ENCODE measurements around the gene IRF2. TPM values are rescaled to one million over a fixed set of nuclear protein-coding genes. Genes with fewer than 3 reads are reported as not detected.

The IRF2 gene
- total and polyA plus RNA-seq, 2 of the 8 experiments (the other 6 are each of a cell fraction or from before 2014, with no cell fraction given) = 13.8 to 17.0 TPM

- FAIRE-seq (no peak), DNase-seq (ENCODE audit: low read depth in 1 of 2, low spot score in 2 of 2) (no peak)
- no peaks in the 10 kb centered on the region for H3K27me3 ChIP-seq (replicated peaks in 1 of 4; ENCODE audit: control insufficient read depth in 3 of 4, extremely low read depth in 1 of 4, insufficient read depth in 3 of 4, low read length in 3 of 4)
- no peak overlapping the region for H3K9ac ChIP-seq (replicated peaks in 1 of 4; ENCODE audit: extremely low read depth in 1 of 4, low read depth in 3 of 4, low read length in 3 of 4)
- H3K79me1 ChIP-seq (ENCODE audit: low read depth, low read length) = no peaks in the 10 kb centered on the region
- H3K18ac ChIP-seq (ENCODE audit: extremely low read depth, low read length) = no peak overlapping the region
- H4K5ac ChIP-seq (ENCODE audit: insufficient read length, low read depth, low read length) = no peak overlapping the region
- no peak overlapping the region for H4K8ac ChIP-seq (ENCODE audit: extremely low read depth, insufficient read depth, low read length)
- no peak overlapping the region for H3K27ac ChIP-seq (ENCODE audit: low read depth, low read length)
- H3K36me3 ChIP-seq (ENCODE audit: control insufficient read depth in 2 of 4, insufficient read depth in 4 of 4, low read length in 3 of 4) = no peaks in the 10 kb centered on the region
- no peak overlapping the region for H3K4ac ChIP-seq (replicated peaks; ENCODE audit: insufficient read length, low read depth, low read length)
- H3K56ac ChIP-seq (replicated peaks; ENCODE audit: insufficient read length, low read depth, low read length) = no peak overlapping the region
- no peaks in the 10 kb centered on the region for H3K23me2 ChIP-seq (ENCODE audit: low read depth, low read length)
- no peak overlapping the region for H2BK20ac ChIP-seq (ENCODE audit: low read length)
- no peak overlapping the region for H2BK120ac ChIP-seq (replicated peaks; ENCODE audit: low read depth, low read length)
- H2AK5ac ChIP-seq (ENCODE audit: low read depth, low read length) = no peak overlapping the region
- POLR2A ChIA-PET (ENCODE audit: partially characterized antibody) = no interaction called here
- H2BK5ac ChIP-seq (ENCODE audit: low read depth, low read length) = no peak overlapping the region
- H4K20me1 ChIP-seq (replicated peaks in 1 of 2; ENCODE audit: control insufficient read depth in 1 of 2, insufficient read depth in 2 of 2, low read length in 2 of 2) = no peaks in the 10 kb centered on the region
- no peak overlapping the region for H3K4me3 ChIP-seq (ENCODE audit: extremely low read depth in 1 of 4, insufficient read depth in 2 of 4, low read depth in 3 of 4, low read length in 4 of 4)
- no peak overlapping the region for H4K91ac ChIP-seq (replicated peaks; ENCODE audit: insufficient read length, low read length)
- CTCF ChIA-PET (ENCODE audit: partially characterized antibody) = interaction anchor here (1.1 to 2.1 kb wide), 4 partner anchors 9 to 95 kb away, joined by 3 to 7 read pairs (median 6); no protein-coding TSS in a partner anchor
- H2BK15ac ChIP-seq (ENCODE audit: low read length) = no peak overlapping the region
- no peaks in the 10 kb centered on the region for H3K9me3 ChIP-seq (ENCODE audit: insufficient read depth in 2 of 2, low read depth in 1 of 2, low read length in 1 of 2)
- H2BK12ac ChIP-seq (ENCODE audit: low read depth, low read length) = no peak overlapping the region
- H3K4me1 ChIP-seq (replicated peaks in 1 of 4; ENCODE audit: control insufficient read depth in 3 of 4, insufficient read depth in 4 of 4, low read length in 3 of 4) = peaks cover 0 to 9% (median 2%) of the 10 kb centered on the region in 4 experiments; a peak in 3 of 7 replicates
- no peak overlapping the region for H3K14ac ChIP-seq (ENCODE audit: insufficient read length)
- H3K79me2 ChIP-seq (ENCODE audit: control insufficient read depth in 1 of 2, insufficient read depth in 2 of 2, low read length in 2 of 2) = no peaks in the 10 kb centered on the region
- H2AFZ ChIP-seq (ENCODE audit: low read length) = no peak overlapping the region
- 81% methylated on average over 5 of the region's 5 CpGs; no CpG with 5 or more reads in 1 of the 2 experiments for WGBS, 2 experiments (ENCODE audit: extremely low coverage in 1 of 2, insufficient coverage in 1 of 2, insufficient read length in 1 of 2, insufficient replicate concordance in 2 of 2, low coverage in 1 of 2, low lambda C conversion rate in 2 of 2, missing lambda C conversion rate in 1 of 2)
- no peak overlapping the region; a peak in 1 of 4 replicates for H3K4me2 ChIP-seq (ENCODE audit: insufficient read depth in 1 of 2, low read depth in 2 of 2, low read length in 2 of 2)
- H3K23ac ChIP-seq (ENCODE audit: insufficient read length) = no peak overlapping the region
- TF ChIP-seq BACH1 (IDR thresholded peaks at IDR 0.05; ENCODE audit: low read length) = no peak
- TF ChIP-seq, protein P1, sequence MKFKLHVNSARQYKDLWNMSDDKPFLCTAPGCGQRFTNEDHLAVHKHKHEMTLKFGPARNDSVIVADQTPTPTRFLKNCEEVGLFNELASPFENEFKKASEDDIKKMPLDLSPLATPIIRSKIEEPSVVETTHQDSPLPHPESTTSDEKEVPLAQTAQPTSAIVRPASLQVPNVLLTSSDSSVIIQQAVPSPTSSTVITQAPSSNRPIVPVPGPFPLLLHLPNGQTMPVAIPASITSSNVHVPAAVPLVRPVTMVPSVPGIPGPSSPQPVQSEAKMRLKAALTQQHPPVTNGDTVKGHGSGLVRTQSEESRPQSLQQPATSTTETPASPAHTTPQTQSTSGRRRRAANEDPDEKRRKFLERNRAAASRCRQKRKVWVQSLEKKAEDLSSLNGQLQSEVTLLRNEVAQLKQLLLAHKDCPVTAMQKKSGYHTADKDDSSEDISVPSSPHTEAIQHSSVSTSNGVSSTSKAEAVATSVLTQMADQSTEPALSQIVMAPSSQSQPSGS (IDR thresholded peaks at IDR 0.05; ENCODE audit: low read length) = no peak
- TF ChIP-seq RXRA (IDR thresholded peaks at IDR 0.05; ENCODE audit: insufficient read depth, low read depth, low read length) = no peak
- no peak for TF ChIP-seq SP4 (IDR thresholded peaks at IDR 0.05; ENCODE audit: low read length)
- TF ChIP-seq RBBP5 (IDR thresholded peaks at IDR 0.05; ENCODE audit: borderline replicate concordance, low read depth, low read length) = no peak
- no peak for TF ChIP-seq BRCA1 (IDR thresholded peaks at IDR 0.05; ENCODE audit: low read depth, low read length)
- TF ChIP-seq POLR2AphosphoS5 (IDR thresholded peaks at IDR 0.05; ENCODE audit: low read depth, low read length) = no peak
- no peak for TF ChIP-seq PHF8 (conservative IDR thresholded peaks at IDR 0.05; ENCODE audit: low read depth, low read length)
- TF ChIP-seq TBP (IDR thresholded peaks at IDR 0.05; ENCODE audit: low read depth, low read length) = no peak
- TF ChIP-seq CBX8 (IDR thresholded peaks at IDR 0.05; ENCODE audit: borderline replicate concordance, low read depth, low read length) = no peak
- no peak for TF ChIP-seq CREB1 (IDR thresholded peaks at IDR 0.05)
- TF ChIP-seq SRF (IDR thresholded peaks at IDR 0.05; ENCODE audit: low read depth, low read length) = no peak
- no peak for TF ChIP-seq SIRT6 (IDR thresholded peaks at IDR 0.05; ENCODE audit: low read length)
Observed at GRCh38 chr4:184358521-184359232, 115.7 kb downstream of the IRF2 start.
